ENCODE results near the gene ADAMTS15.

Gene ADAMTS15

GRCh38 chr11:130523609-130524008 is 75.2 kb downstream of the ADAMTS15 start:
- ChIA-PET CTCF (no interaction called here), POLR2A (ENCODE audit: low non-redundant PET) (no interaction called here)
- TF ChIP-seq, protein P1, sequence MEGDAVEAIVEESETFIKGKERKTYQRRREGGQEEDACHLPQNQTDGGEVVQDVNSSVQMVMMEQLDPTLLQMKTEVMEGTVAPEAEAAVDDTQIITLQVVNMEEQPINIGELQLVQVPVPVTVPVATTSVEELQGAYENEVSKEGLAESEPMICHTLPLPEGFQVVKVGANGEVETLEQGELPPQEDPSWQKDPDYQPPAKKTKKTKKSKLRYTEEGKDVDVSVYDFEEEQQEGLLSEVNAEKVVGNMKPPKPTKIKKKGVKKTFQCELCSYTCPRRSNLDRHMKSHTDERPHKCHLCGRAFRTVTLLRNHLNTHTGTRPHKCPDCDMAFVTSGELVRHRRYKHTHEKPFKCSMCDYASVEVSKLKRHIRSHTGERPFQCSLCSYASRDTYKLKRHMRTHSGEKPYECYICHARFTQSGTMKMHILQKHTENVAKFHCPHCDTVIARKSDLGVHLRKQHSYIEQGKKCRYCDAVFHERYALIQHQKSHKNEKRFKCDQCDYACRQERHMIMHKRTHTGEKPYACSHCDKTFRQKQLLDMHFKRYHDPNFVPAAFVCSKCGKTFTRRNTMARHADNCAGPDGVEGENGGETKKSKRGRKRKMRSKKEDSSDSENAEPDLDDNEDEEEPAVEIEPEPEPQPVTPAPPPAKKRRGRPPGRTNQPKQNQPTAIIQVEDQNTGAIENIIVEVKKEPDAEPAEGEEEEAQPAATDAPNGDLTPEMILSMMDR (conservative IDR thresholded peaks at IDR 0.05; ENCODE audit: low read depth): no peak
- no peak overlapping the region for H3K27ac ChIP-seq
- DNase-seq (ENCODE audit: low spot score): no peak

- TF ChIP-seq, protein P1 (conservative IDR thresholded peaks at IDR 0.05; ENCODE audit: low read depth): no peak
- no peak overlapping the region for H3K27ac ChIP-seq
- CTCF ChIA-PET: interaction anchor here (0.6 kb wide), 1 partner anchor 73 kb away, joined by 3 read pairs; no protein-coding TSS in a partner anchor
- DNase-seq (ENCODE audit: low spot score): no peak
- POLR2A ChIA-PET (ENCODE audit: low non-redundant PET): no interaction called here
These were observed 75.8 kb downstream of the ADAMTS15 start for GRCh38 chr11:130524132-130524790.

- TF ChIP-seq, protein P1 (conservative IDR thresholded peaks at IDR 0.05; ENCODE audit: low read depth): no peak
- CTCF ChIA-PET: no interaction called here
- POLR2A ChIA-PET (ENCODE audit: low non-redundant PET): no interaction called here
- DNase-seq (ENCODE audit: low spot score): no peak
- no peak overlapping the region for H3K27ac ChIP-seq
These were observed 76.9 kb downstream of the ADAMTS15 start for GRCh38 chr11:130525307-130525706.
